HCT116 (cell line): Measurements from ENCODE around the gene ACOT7.

Experiments
- CBX3 ChIP-seq: IDR thresholded peaks from 2 replicates; pipeline ENCODE4 v1.6.1; 2012; ENCODE audit warnings: low read depth
- CTCF ChIP-seq, 3 experiments: fragments of 200-600 bp in 1 of 3; sonication (generic) in 1 of 3; IDR thresholded peaks in 2 of 3; conservative IDR thresholded peaks in 1 of 3; 2 replicates each; pipeline ENCODE4 v1.5.1; 2012 to 2017; ENCODE audit warnings: low read depth in 2 of 3, low read length in 2 of 3, antibody characterized with exemption in 1 of 3, borderline replicate concordance in 1 of 3, control low read depth in 1 of 3, mild to moderate bottlenecking in 1 of 3, mixed read lengths in 1 of 3, mixed run types in 1 of 3, moderate library complexity in 1 of 3; ENCODE audit not compliant: insufficient read depth in 1 of 3
- SIN3A ChIP-seq: IDR thresholded peaks from 2 replicates; pipeline ENCODE4 v1.6.1; 2012; ENCODE audit warnings: low read depth

GRCh38 chr1:6233376-6233775, 160.2 kb downstream of the ACOT7 start:
- no peak for TF ChIP-seq CTCF (IDR thresholded peaks at IDR 0.05 in 2 of 3, conservative IDR thresholded peaks at IDR 0.05 in 1 of 3; ENCODE audit: borderline replicate concordance in 1 of 3, insufficient read depth in 1 of 3, low read depth in 2 of 3, low read length in 2 of 3)
- TF ChIP-seq SIN3A = no peak
- no peak for TF ChIP-seq CBX3
